SU-DHL-6 (cell line): ENCODE results near the gene SLFN5.

ENCODE experiments used
- H2AFZ ChIP-seq: fragments of 200-600 bp; sonication (generic); 2 replicates; pipeline ENCODE4 v1.6.1; 2014; ENCODE audit warnings: low read depth, mild to moderate bottlenecking, moderate library complexity, mixed read lengths, antibody characterized with exemption, low read length; ENCODE audit not compliant: severe bottlenecking
- H3F3A ChIP-seq: fragments of 200-600 bp; shearing (Covaris generic); 2 replicates; pipeline ENCODE4 v1.6.0; 2016; ENCODE audit warnings: antibody characterized with exemption, mild to moderate bottlenecking; ENCODE audit not compliant: insufficient read depth
- H3K27ac ChIP-seq: fragments of 200-600 bp; sonication (generic); 2 replicates; pipeline ENCODE4 v1.5.1; 2016; ENCODE audit warnings: low read depth, mild to moderate bottlenecking, low read length, moderate library complexity, mixed read lengths
- H3K27me3 ChIP-seq: fragments of 200-600 bp; sonication (generic), shearing (Covaris generic); 2 replicates; pipeline ENCODE4 v1.6.0; 2014; ENCODE audit warnings: mild to moderate bottlenecking, low read length
- H3K36me3 ChIP-seq: fragments of 200-600 bp; sonication (generic); 2 replicates; pipeline ENCODE4 v1.6.1; 2014; ENCODE audit warnings: mild to moderate bottlenecking, low read length, mixed read lengths
- H3K4me2 ChIP-seq: fragments of 300-600, 200-600 bp; shearing (Covaris generic), sonication (generic); 2 replicates; pipeline ENCODE4 v1.6.0; 2014; ENCODE audit warnings: low read length, low read depth, mild to moderate bottlenecking; ENCODE audit not compliant: poor library complexity, severe bottlenecking
- H3K4me3 ChIP-seq: fragments of 200-600 bp; sonication (generic); 2 replicates; pipeline ENCODE4 v1.5.1; 2014; ENCODE audit warnings: antibody characterized with exemption, low read length, mild to moderate bottlenecking, mixed read lengths; ENCODE audit not compliant: insufficient read depth, poor library complexity, severe bottlenecking
- H3K79me2 ChIP-seq: fragments of 200-600 bp; sonication (generic); 2 replicates; pipeline ENCODE4 v1.6.1; 2014; ENCODE audit warnings: mild to moderate bottlenecking, low read length, moderate library complexity; ENCODE audit not compliant: insufficient read depth
- H3K9ac ChIP-seq: fragments of 200-600 bp; sonication (generic); 2 replicates; pipeline ENCODE4 v1.7.0; 2014; ENCODE audit warnings: mild to moderate bottlenecking, low read length
- H3K9me2 ChIP-seq: fragments of 200-600 bp; sonication (generic); replicated peaks from 2 replicates; pipeline ENCODE4 v1.6.1; 2014; ENCODE audit warnings: low read length; ENCODE audit not compliant: insufficient read depth
- H3K9me3 ChIP-seq: fragments of 200-600 bp; sonication (generic); 2 replicates; pipeline ENCODE4 v1.6.1; 2014; ENCODE audit warnings: low read length, mixed read lengths; ENCODE audit not compliant: insufficient read depth
- H4K20me1 ChIP-seq: fragments of 200-600 bp; sonication (generic); 2 replicates; pipeline ENCODE4 v1.6.1; 2014; ENCODE audit warnings: low read depth, mild to moderate bottlenecking, antibody characterized with exemption, low read length, moderate library complexity, mixed read lengths
- EZH2phosphoT487 ChIP-seq: fragments of 200-600 bp; sonication (generic), shearing (Covaris generic); conservative IDR thresholded peaks from 2 replicates; pipeline ENCODE4 v1.6.1; 2018; ENCODE audit warnings: mild to moderate bottlenecking, antibody characterized with exemption, low read length, moderate library complexity, mixed read lengths
- TF ChIP-seq, protein P1 (sequence below): fragments of 200-600 bp; sonication (generic); IDR thresholded peaks from one replicate; pipeline ENCODE4 v1.5.1; 2017; ENCODE audit warnings: antibody characterized with exemption, mild to moderate bottlenecking, low read length, moderate library complexity; ENCODE audit not compliant: insufficient read depth, poor library complexity, severe bottlenecking

The SLFN5 gene

DNA sequence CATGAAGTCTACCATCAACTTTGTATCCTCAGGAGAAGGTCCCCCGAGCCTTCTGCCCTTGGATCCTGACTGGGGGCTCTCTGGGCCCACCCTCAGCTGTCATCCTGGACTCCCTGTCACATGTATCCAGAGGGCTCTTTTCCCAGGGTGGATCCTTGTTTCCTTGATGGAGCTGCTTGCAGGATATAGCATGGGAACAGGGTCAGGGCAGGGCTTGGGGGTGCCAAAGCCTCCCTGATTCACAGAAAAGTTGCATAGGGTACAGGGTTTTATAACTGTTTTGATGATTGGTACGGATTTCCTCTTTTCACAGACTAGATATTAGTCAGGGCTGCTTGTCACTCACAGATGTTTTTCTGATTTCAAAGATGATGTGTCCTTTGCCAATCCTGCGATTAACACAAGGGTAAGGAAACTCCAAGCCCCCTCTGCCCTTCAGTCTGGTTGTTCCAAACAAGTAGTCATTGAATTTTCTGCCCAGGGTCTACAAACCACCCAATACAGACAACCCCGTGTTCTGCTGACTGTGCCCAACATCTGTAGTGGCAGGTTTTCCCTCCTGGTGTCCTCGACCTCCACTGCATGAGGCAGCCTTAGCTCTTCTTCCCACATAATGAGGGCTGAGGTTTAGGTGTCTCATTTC lies 28.1 kb upstream of the SLFN5 start:
- no peaks in the 10 kb centered on the region for H3K9me2 ChIP-seq
- H3K4me3 ChIP-seq, result no peak overlapping the region
- no peak overlapping the region for H3K4me2 ChIP-seq
- H3K79me2 ChIP-seq, result no peaks in the 10 kb centered on the region
- H3K27ac ChIP-seq, result no peak overlapping the region
- TF ChIP-seq, protein P1, sequence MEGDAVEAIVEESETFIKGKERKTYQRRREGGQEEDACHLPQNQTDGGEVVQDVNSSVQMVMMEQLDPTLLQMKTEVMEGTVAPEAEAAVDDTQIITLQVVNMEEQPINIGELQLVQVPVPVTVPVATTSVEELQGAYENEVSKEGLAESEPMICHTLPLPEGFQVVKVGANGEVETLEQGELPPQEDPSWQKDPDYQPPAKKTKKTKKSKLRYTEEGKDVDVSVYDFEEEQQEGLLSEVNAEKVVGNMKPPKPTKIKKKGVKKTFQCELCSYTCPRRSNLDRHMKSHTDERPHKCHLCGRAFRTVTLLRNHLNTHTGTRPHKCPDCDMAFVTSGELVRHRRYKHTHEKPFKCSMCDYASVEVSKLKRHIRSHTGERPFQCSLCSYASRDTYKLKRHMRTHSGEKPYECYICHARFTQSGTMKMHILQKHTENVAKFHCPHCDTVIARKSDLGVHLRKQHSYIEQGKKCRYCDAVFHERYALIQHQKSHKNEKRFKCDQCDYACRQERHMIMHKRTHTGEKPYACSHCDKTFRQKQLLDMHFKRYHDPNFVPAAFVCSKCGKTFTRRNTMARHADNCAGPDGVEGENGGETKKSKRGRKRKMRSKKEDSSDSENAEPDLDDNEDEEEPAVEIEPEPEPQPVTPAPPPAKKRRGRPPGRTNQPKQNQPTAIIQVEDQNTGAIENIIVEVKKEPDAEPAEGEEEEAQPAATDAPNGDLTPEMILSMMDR, result no peak
- TF ChIP-seq EZH2phosphoT487, result no peak
- H4K20me1 ChIP-seq, result no peaks in the 10 kb centered on the region
- no peak overlapping the region for H3K9ac ChIP-seq
- H2AFZ ChIP-seq, result no peak overlapping the region
- no peaks in the 10 kb centered on the region for H3K36me3 ChIP-seq
- H3K9me3 ChIP-seq, result no peaks in the 10 kb centered on the region
- no peaks in the 10 kb centered on the region for H3F3A ChIP-seq
- no peaks in the 10 kb centered on the region for H3K27me3 ChIP-seq

DNA sequence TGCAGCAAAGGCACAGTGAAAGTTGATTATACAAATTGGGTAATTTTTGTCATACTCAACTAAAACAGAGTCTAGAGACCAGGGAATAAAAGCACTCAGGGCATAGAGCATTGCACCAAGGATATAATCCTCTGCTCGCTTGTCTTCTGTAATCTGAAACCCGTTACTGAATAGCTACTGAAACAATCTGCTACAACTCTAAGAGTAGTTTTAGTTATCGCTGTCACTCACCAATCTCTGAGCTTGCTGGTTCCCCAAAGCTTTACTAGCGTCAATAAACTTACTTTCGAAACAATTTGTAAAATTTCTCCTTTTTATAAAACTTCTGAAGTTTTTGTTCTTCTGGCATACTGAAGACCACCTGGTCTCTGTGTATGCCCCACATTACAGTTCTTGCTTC lies 25.8 kb upstream of the SLFN5 start:
- Histone ChIP-seq H3K4me2 (no peak overlapping the region), H3K4me3 (no peak overlapping the region)
- TF ChIP-seq EZH2phosphoT487, result no peak
- TF ChIP-seq, protein P1, result no peak

DNA sequence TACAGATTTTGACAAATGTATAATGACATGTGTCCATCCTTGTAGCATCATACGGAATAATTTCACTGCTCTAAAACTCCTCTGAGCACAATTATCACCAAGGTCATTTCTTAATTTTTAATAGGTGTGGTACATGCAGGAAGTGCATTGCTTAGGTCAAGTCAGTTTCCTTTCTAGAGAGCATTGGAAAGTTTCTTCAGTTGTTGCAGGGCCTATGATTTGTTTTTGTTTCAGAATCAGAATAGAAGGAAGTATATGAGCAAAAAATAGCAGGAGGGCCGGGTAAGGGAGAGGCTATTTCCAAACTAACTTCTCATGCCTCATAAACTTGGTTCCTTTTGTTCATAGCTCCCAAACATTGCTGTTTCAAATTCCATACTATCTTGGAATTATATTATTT lies 24.0 kb upstream of the SLFN5 start:
- no peak overlapping the region for H3K4me2 ChIP-seq
- no peak overlapping the region for H2AFZ ChIP-seq
- TF ChIP-seq EZH2phosphoT487, result no peak
- TF ChIP-seq, protein P1, result no peak

More for the DNA sequence above, 25.8 kb upstream of the SLFN5 start:
- H3K79me2 ChIP-seq, result no peaks in the 10 kb centered on the region
- H3K9ac ChIP-seq, result no peak overlapping the region
- H3K36me3 ChIP-seq, result no peaks in the 10 kb centered on the region
- no peaks in the 10 kb centered on the region for H3K27me3 ChIP-seq
- H4K20me1 ChIP-seq, result no peaks in the 10 kb centered on the region
- H3K9me3 ChIP-seq, result no peaks in the 10 kb centered on the region
- H3K9me2 ChIP-seq, result no peaks in the 10 kb centered on the region
- no peak overlapping the region for H3K27ac ChIP-seq
- H2AFZ ChIP-seq, result no peak overlapping the region
- H3F3A ChIP-seq, result no peaks in the 10 kb centered on the region

More for the DNA sequence above, 24.0 kb upstream of the SLFN5 start:
- Histone ChIP-seq H3F3A (no peaks in the 10 kb centered on the region), H4K20me1 (no peaks in the 10 kb centered on the region), H3K9ac (no peak overlapping the region), H3K36me3 (no peaks in the 10 kb centered on the region), H3K27me3 (no peaks in the 10 kb centered on the region), H3K27ac (no peak overlapping the region), H3K4me3 (no peak overlapping the region), H3K9me2 (no peaks in the 10 kb centered on the region), H3K79me2 (no peaks in the 10 kb centered on the region), H3K9me3 (no peaks in the 10 kb centered on the region)
